HepG2 (cell line): ENCODE measurements around the gene TRIM43B. TPM values are rescaled to one million over a fixed set of nuclear protein-coding genes. Genes with fewer than 3 reads are reported as not detected.
"Not testable (repeated sequence)": the region's sequence is repeated elsewhere in the genome, so short reads cannot be mapped to it uniquely, and the experiment has no call there.

Experiments used
- ATAC-seq: fragments of 200-7000 bp; cut with Tn5 transposase; 3 replicates; pipeline ENCODE4 v1.9.1; 2020; ENCODE audit warnings: mild to moderate bottlenecking, moderate library complexity
- Bru-seq: library from RNA; stranded (reverse); fragments of 400-500 nt; gene quantifications from one replicate; lab custom pipeline; 2021; lab: Mats Ljungman, UMichigan
- BruChase-seq, 2 experiments: library from RNA; stranded (reverse); fragments of 400-500 nt; gene quantifications; one replicate each; lab custom pipeline; 2021; lab: Mats Ljungman, UMichigan
- BruUV-seq: library from RNA; stranded (reverse); fragments of 400-500 nt; replicated peaks from 2 replicates; lab custom pipeline; 2021; lab: Mats Ljungman, UMichigan
- CTCF ChIA-PET: fragments of 300-600 bp; formaldehyde crosslinking; extraction: SDS; loops from one replicate; lab custom pipeline; 2021; ENCODE audit warnings: low total read pairs, inconsistent platforms, low intra/inter-chr PET ratio; lab: Yijun Ruan, JAX
- POLR2A ChIA-PET: fragments of 350-600 bp; sonication (Branson Sonifier 250); formaldehyde crosslinking; loops from one replicate; lab custom pipeline; 2020; ENCODE audit warnings: antibody characterized with exemption, inconsistent platforms; lab: Yijun Ruan, JAX
- DNase-seq: peaks from one replicate; pipeline ENCODE4 v3.0.0-alpha.2; 2015; ENCODE audit warnings: low spot score
- FAIRE-seq: peaks from 3 replicates; lab custom pipeline; 2011; peaks lifted over from hg19 to GRCh38; lab: Jason Lieb, UNC
- H2AFZ ChIP-seq: one replicate; pipeline ENCODE4 v1.6.1; 2011; ENCODE audit warnings: low read length, inconsistent platforms
- H3K27ac ChIP-seq: fragments of 300-600 bp; 3 replicates; pipeline ENCODE4 v1.8.0; 2011; ENCODE audit warnings: mixed run types, mild to moderate bottlenecking, mixed read lengths, low read length, inconsistent platforms; ENCODE audit not compliant: insufficient read depth; ENCODE audit errors: extremely low read length
- H3K27me3 ChIP-seq, 2 experiments: fragments of 200-600 bp in 1 of 2; 2 replicates in 1 of 2; 3 replicates in 1 of 2; pipeline versions ENCODE4 v1.6.0 to v1.8.0; 2011; ENCODE audit warnings: low read length in 2 of 2, mild to moderate bottlenecking in 2 of 2, moderate library complexity in 2 of 2, inconsistent platforms in 1 of 2; ENCODE audit not compliant: insufficient read depth in 2 of 2, control insufficient read depth in 1 of 2
- H3K36me3 ChIP-seq, 2 experiments: fragments of 200-600 bp in 1 of 2; replicated peaks in 1 of 2; 2 replicates in 1 of 2; 3 replicates in 1 of 2; pipeline versions ENCODE4 v1.5.1 to v1.8.0; 2011; ENCODE audit warnings: low read length in 2 of 2, inconsistent platforms in 1 of 2; ENCODE audit not compliant: insufficient read depth in 2 of 2, control insufficient read depth in 1 of 2
- H3K4me1 ChIP-seq: 2 replicates; pipeline ENCODE4 v1.5.1; 2012; ENCODE audit warnings: low read length, inconsistent platforms; ENCODE audit not compliant: insufficient read depth
- H3K4me2 ChIP-seq: 2 replicates; pipeline ENCODE4 v1.6.0; 2011; ENCODE audit warnings: low read depth, low read length, inconsistent platforms
- H3K4me3 ChIP-seq, 3 experiments: fragments of 200-600 bp in 1 of 3; sonication (generic), shearing (Covaris generic) in 1 of 3; replicated peaks in 1 of 3; 2 replicates each; pipeline ENCODE4 v1.5.1; 2011 to 2016; ENCODE audit warnings: low read length in 3 of 3, inconsistent platforms in 2 of 3, low read depth in 2 of 3, mild to moderate bottlenecking in 2 of 3, control low read depth in 1 of 3, mixed read lengths in 1 of 3; ENCODE audit not compliant: insufficient read depth in 1 of 3
- H3K79me2 ChIP-seq: one replicate; pipeline ENCODE4 v1.6.1; 2011; ENCODE audit warnings: low read length, inconsistent platforms; ENCODE audit not compliant: insufficient read depth
- H3K9ac ChIP-seq: 2 replicates; pipeline ENCODE4 v1.6.0; 2011; ENCODE audit warnings: mild to moderate bottlenecking, low read depth, low read length, inconsistent platforms; ENCODE audit not compliant: insufficient read depth
- H3K9me3 ChIP-seq: 2 replicates; pipeline ENCODE4 v1.5.1; 2012; ENCODE audit warnings: mild to moderate bottlenecking, low read length
- H4K20me1 ChIP-seq: 2 replicates; pipeline ENCODE4 v1.6.0; 2011; ENCODE audit warnings: inconsistent platforms, mild to moderate bottlenecking, low read length, moderate library complexity; ENCODE audit not compliant: insufficient read depth
- CREB1 ChIP-seq, 2 experiments: fragments of 450-650 bp in 1 of 2; IDR thresholded peaks; 2 replicates each; pipeline ENCODE4 v1.6.1; 2016 to 2017; ENCODE audit warnings: control low read depth in 1 of 2, mild to moderate bottlenecking in 1 of 2, missing compliant biosample characterization in 1 of 2, missing genetic modification characterization in 1 of 2
- ZNF652 ChIP-seq: IDR thresholded peaks from 2 replicates; pipeline ENCODE4 v1.6.1; 2016; ENCODE audit warnings: low read depth, borderline replicate concordance
- WGBS: methylation state at CpG from one replicate; pipeline ENCODE4 v1.1.6; 2017; ENCODE audit warnings: low lambda C conversion rate; 5-methylcytosine and 5-hydroxymethylcytosine counted together
- in situ Hi-C: cut with HindIII; loops from 2 replicates; pipeline ENCODE4 v1.10.0; 2017; ENCODE audit warnings: low pct_unique_long_range_greater_than_20kb; ENCODE audit not compliant: extremely low pct_ligation_motif_present
- intact Hi-C: fragments of 100-400 bp; cut with micrococcal nuclease; formaldehyde crosslinking; loops from one replicate; pipeline ENCODE4 v1.10.0; 2022; ENCODE audit not compliant: unreplicated experiment
- long read RNA-seq, 2 experiments: library from RNA in 1 of 2; library from polyadenylated mRNA in 1 of 2; stranded (forward) in 1 of 2; unstranded in 1 of 2; transcript quantifications; one replicate each; pipeline ENCODE4 v2.0.0, GENCODE V29; 2019 to 2022
- polyA minus RNA-seq, 3 experiments: library from RNA; depleted of rRNA, polyadenylated mRNA; stranded (reverse); fragments of >200 nt; gene quantifications; 2 replicates each; pipeline ENCODE4 v1.2.3, GENCODE V29; 2011; ENCODE audit warnings: low replicate concordance in 1 of 3
- polyA plus RNA-seq, 8 experiments: library from polyadenylated mRNA; depleted of rRNA in 3 of 8; stranded (reverse) in 7 of 8; unstranded in 1 of 8; fragments of >200 nt; fragmentation: Illumina TruSeq in 4 of 8; extraction: Trizol in 4 of 8; gene quantifications; 2 replicates each; pipeline versions ENCODE4 v1.2.1 to v1.2.3, GENCODE V29; 2011 to 2016; ENCODE audit warnings: low read depth in 4 of 8, missing spikeins in 1 of 8, mixed read lengths in 1 of 8; ENCODE audit not compliant: insufficient read depth in 1 of 8
- total RNA-seq, 5 experiments: library from RNA; depleted of rRNA; stranded (reverse); fragments of >200 nt; fragmentation: Illumina TruSeq; extraction: Trizol; gene quantifications; 2 replicates each; pipeline ENCODE4 v1.2.3, GENCODE V29; 2016; ENCODE audit warnings: low read depth in 1 of 5

TRIM43B gene
- not detected in 2 replicates for total RNA-seq (2016; rRNA removed; fragmentation: Illumina TruSeq; extraction: Trizol)
- not detected in 2 replicates for total RNA-seq (2016; cell fraction: cytosol; rRNA removed; fragmentation: Illumina TruSeq; extraction: Trizol; ENCODE audit: low read depth)
- total RNA-seq (2016; cell fraction: insoluble cytoplasmic fraction; rRNA removed; fragmentation: Illumina TruSeq; extraction: Trizol) = not detected in 2 replicates
- total RNA-seq (2016; cell fraction: membrane; rRNA removed; fragmentation: Illumina TruSeq; extraction: Trizol) = not detected in 2 replicates
- total RNA-seq (2016; cell fraction: nucleus; rRNA removed; fragmentation: Illumina TruSeq; extraction: Trizol) = not detected in 2 replicates
- not detected in 2 replicates for polyA plus RNA-seq (2011; rRNA removed)
- not detected in 2 replicates for polyA plus RNA-seq (2011; cell fraction: cytosol; rRNA removed)
- polyA plus RNA-seq (2011; cell fraction: nucleus; rRNA removed) = not detected in 2 replicates
- polyA plus RNA-seq (2012) = not detected in 2 replicates
- polyA plus RNA-seq (2016; cell fraction: cytosol; fragmentation: Illumina TruSeq; extraction: Trizol; ENCODE audit: low read depth) = not detected in 2 replicates
- polyA plus RNA-seq (2016; cell fraction: insoluble cytoplasmic fraction; fragmentation: Illumina TruSeq; extraction: Trizol; ENCODE audit: low read depth) = not detected in 2 replicates
- not detected in 2 replicates for polyA plus RNA-seq (2016; cell fraction: membrane; fragmentation: Illumina TruSeq; extraction: Trizol; ENCODE audit: low read depth)
- polyA plus RNA-seq (2016; cell fraction: nucleus; fragmentation: Illumina TruSeq; extraction: Trizol; ENCODE audit: insufficient read depth, low read depth) = not detected in 2 replicates
- not detected in 2 replicates for polyA minus RNA-seq (2011; rRNA and poly(A)+ RNA removed; ENCODE audit: low replicate concordance)
- polyA minus RNA-seq (2011; cell fraction: cytosol; rRNA and poly(A)+ RNA removed) = not detected in 2 replicates
- not detected in 2 replicates for polyA minus RNA-seq (2011; cell fraction: nucleus; rRNA and poly(A)+ RNA removed)
- Bru-seq, nascent RNA = not detected
- BruChase-seq, experiment 1, labeled RNA remaining after a 6-hour chase = not detected
- BruChase-seq, experiment 2, labeled RNA remaining after a 2-hour chase = percentile 9 among the genes with signal in this experiment
- long read RNA-seq, experiment 1 = 0 reads
- long read RNA-seq, experiment 2 = 0 reads

- H4K20me1 ChIP-seq, H2AFZ ChIP-seq, DNase-seq, in situ Hi-C loops, H3K4me2 ChIP-seq, POLR2A ChIA-PET, H3K9me3 ChIP-seq, H3K27ac ChIP-seq, H3K36me3 ChIP-seq, FAIRE-seq, BruUV-seq, H3K27me3 ChIP-seq, H3K4me1 ChIP-seq, H3K79me2 ChIP-seq, intact Hi-C loops, H3K4me3 ChIP-seq, H3K9ac ChIP-seq, CTCF ChIA-PET, ATAC-seq: not testable (repeated sequence)
- WGBS = no CpG with 5 or more reads among the region's 4 CpGs
Measured at GRCh38 chr2:95484654-95485053, at the start of gene TRIM43B. Gene TRIM43B, minus strand, starts transcription at chr2:95484754. Its CDS starts 2,040 bp downstream, at chr2:95482714.

- POLR2A ChIA-PET = no interaction called here
- Histone ChIP-seq H3K27me3 (peaks cover 1 to 12% of the 10 kb centered on the region in 2 experiments; a peak in 3 of 5 replicates), H3K9me3 (no peaks in the 10 kb centered on the region), H3K4me3 (no peak overlapping the region), H3K9ac (no peak overlapping the region), H3K4me1 (no peaks in the 10 kb centered on the region), H3K4me2 (no peak overlapping the region), H3K27ac (no peak overlapping the region), H2AFZ (no peak overlapping the region), H3K79me2 (no peaks in the 10 kb centered on the region), H4K20me1 (no peaks in the 10 kb centered on the region), H3K36me3 (no peaks in the 10 kb centered on the region)
- FAIRE-seq (no peak), ATAC-seq (no peak), DNase-seq (no peak)
- 9% methylated on average over 4 of the region's 4 CpGs for WGBS
- BruUV-seq = no TSS peak
- in situ Hi-C loops = no loop called here
- TF ChIP-seq CREB1 (IDR thresholded peaks at IDR 0.05) (peak; percentile 54; the same call in 1 of the 2 replicates), CREB1 (CRISPR knock-in tag; IDR thresholded peaks at IDR 0.05) (no peak), ZNF652 (CRISPR knock-in tag) (no peak)
- intact Hi-C loops = no loop called here
- CTCF ChIA-PET = no interaction called here
Measured at GRCh38 chr2:95531254-95531771, 46.8 kb upstream of the TRIM43B start.
